ENCODE measurements around the gene APP.

DNA sequence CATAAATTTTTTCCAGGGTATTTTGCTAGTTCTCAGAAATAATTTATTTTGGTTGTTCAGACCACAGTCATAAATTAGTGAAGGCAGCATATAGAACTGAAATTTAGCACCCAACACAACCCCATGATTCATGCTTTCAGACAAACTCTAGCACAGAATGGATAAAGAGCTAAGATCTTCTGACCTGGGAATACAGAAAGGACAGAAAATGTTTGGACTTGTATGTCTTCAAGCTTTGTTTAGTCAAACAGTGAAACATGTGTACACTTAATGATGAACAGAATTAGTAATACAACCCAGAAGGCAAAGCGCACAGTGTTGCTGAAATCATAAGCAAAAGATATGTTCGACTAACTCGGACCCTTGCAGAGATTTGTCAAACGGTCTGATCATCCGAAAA is 205.6 kb downstream of the APP start:
- TF ChIP-seq POLR2A (IDR thresholded peaks at IDR 0.05) (no peak), EP300 (IDR thresholded peaks at IDR 0.05; ENCODE audit: low read depth) (no peak)
- TF ChIP-seq, protein P1, sequence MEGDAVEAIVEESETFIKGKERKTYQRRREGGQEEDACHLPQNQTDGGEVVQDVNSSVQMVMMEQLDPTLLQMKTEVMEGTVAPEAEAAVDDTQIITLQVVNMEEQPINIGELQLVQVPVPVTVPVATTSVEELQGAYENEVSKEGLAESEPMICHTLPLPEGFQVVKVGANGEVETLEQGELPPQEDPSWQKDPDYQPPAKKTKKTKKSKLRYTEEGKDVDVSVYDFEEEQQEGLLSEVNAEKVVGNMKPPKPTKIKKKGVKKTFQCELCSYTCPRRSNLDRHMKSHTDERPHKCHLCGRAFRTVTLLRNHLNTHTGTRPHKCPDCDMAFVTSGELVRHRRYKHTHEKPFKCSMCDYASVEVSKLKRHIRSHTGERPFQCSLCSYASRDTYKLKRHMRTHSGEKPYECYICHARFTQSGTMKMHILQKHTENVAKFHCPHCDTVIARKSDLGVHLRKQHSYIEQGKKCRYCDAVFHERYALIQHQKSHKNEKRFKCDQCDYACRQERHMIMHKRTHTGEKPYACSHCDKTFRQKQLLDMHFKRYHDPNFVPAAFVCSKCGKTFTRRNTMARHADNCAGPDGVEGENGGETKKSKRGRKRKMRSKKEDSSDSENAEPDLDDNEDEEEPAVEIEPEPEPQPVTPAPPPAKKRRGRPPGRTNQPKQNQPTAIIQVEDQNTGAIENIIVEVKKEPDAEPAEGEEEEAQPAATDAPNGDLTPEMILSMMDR (IDR thresholded peaks at IDR 0.05), result no peak
